HG02943 (cell line): ENCODE data around the gene EAPP.
"Not testable (repeated sequence)": the region's sequence is repeated elsewhere in the genome, so short reads cannot be mapped to it uniquely, and the experiment has no call there.

ENCODE experiments used
- ATAC-seq: cut with Tn5 transposase; IDR thresholded peaks from one replicate; pipeline ENCODE4 v1.9.1; 2021; ENCODE audit warnings: mild to moderate bottlenecking, low read depth, moderate library complexity; ENCODE audit not compliant: unreplicated experiment

The EAPP gene

GRCh38 chr14:34489324-34489723 lies 50.2 kb downstream of the EAPP start:
- ATAC-seq, result no peak

DNA sequence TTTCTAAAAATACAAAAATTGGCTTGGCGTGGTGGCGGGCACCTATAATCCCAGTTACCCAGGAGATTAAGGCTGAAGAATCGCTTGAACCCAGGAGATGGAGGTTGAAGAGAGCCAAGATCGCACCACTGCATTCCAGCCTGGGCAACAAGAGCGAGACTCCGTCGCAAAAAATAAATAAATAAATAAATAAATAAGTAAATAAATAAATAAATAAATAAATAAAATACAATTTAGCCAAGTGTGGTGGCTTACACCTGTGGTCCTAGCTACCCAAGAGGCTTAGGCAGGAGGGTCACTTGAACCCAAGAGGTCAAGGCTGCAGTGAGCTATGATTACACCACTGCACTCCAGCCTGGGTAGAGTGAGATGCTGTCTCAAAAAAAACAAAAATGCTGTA lies 51.0 kb downstream of the EAPP start:
- ATAC-seq, result no peak

- ATAC-seq, result no peak
Observed at GRCh38 chr14:34484726-34485125, 54.8 kb downstream of the EAPP start.

- ATAC-seq, result no peak
Observed at GRCh38 chr14:34482463-34482862, 57.0 kb downstream of the EAPP start.

- no peak for ATAC-seq
Observed at GRCh38 chr14:34479694-34480093, 59.8 kb downstream of the EAPP start.

DNA sequence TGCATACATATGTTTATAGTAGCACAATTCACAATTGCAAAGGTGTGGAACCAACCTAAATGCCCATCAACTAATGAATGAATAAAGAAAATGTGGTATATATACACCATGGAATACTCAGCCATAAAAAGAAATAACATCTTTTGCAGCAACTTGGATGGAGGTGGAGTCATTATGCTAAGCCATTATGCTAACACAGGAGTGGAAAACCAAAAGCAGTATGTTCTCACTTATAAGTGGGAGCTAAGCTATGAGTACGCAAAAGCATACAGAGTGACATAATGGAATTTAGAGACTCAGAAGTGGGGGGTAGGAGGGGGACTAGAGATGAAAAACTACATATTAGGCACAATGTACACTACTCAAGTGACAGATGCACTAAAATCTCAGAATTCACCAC lies 61.2 kb downstream of the EAPP start:
- no peak for ATAC-seq

DNA sequence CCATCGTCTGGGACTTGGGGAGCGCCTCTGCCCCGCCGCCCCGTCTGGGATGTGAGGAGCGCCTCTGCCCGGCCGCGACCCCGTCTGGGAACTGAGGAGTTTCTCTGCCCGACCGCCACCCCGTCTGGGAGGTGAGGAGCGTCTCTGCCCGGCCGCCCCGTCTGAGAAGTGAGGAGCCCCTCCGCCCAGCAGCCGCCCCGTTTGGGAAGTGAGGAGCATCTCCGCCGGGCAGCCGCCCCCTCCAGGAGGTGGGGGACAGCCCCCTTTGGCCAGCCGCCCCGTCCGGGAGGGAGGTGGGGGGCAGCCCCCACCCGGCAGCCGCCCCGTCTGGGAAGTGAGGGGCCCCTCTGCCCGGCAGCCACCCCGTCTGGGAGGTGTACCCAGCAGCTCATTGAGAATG lies 63.5 kb downstream of the EAPP start:
- not testable (repeated sequence) for ATAC-seq

DNA sequence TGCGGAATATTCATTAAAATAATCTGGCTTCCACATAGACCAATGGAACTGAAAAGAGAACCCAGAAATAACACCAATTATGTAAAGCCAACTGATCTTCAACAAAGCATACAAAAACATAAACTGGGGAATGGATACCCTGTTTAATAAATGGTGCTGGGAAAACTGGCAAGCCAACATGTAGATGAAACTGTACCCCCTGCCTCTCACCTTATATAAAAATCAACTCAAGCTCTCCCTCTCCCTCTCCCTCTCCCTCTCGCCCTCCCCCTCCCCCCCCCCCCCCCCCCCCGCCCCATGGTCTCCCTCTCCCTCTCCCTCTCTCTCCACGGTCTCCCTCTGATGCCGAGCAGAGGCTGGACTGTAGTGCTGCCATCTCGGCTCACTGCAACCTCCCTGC lies 64.3 kb downstream of the EAPP start:
- ATAC-seq, result no peak

DNA sequence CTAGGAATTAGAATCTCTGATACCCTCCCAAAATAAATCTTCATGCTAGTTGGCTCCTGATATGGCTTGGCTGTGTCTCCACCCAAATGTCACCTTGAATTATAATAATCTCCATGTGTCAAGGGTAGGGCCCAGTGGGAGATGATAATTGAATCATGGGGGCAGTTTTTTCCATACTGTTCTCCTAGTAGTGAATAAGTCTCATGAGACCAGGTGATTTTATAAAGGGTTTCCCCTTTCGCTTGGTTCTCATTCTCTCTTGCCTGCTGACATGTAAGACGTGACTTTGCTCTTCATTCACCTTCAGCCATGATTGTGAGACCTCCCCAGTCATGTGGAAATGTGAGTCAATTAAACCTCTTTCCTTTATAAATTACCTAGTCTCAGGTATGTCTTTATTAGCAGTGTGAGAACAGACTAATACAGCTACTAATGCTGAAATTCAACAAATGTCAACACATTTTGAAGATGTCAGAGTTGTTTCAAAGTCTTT lies 65.3 kb downstream of the EAPP start:
- ATAC-seq, result no peak

GRCh38 chr14:34472706-34473279 lies 66.7 kb downstream of the EAPP start:
- no peak for ATAC-seq

- ATAC-seq, result no peak
Observed at GRCh38 chr14:34470319-34470718, 69.2 kb downstream of the EAPP start.

- ATAC-seq, result no peak
Observed at GRCh38 chr14:34466691-34467090, 72.8 kb downstream of the EAPP start.
